ENCODE data around the gene PC.

Gene PC

GRCh38 chr11:66879583-66879982 is 78.6 kb downstream of the PC start:
- no peaks in the 10 kb centered on the region for H3K36me3 ChIP-seq (ENCODE audit: insufficient read depth, insufficient read length, low read length)
- H3K27me3 ChIP-seq (ENCODE audit: insufficient read depth, insufficient read length), result no peaks in the 10 kb centered on the region
- peaks cover 60% of the 10 kb centered on the region for H3K4me1 ChIP-seq (ENCODE audit: insufficient read depth, insufficient read length)
- TF ChIP-seq ZNF274 (IDR thresholded peaks at IDR 0.05; ENCODE audit: low read depth, low read length), result no peak
- TF ChIP-seq YY1 (IDR thresholded peaks at IDR 0.05; ENCODE audit: insufficient read depth, insufficient read length), result no peak
- no peak for DNase-seq (ENCODE audit: low read depth, low spot score)
- H3K9ac ChIP-seq (ENCODE audit: insufficient read length, low read depth), result peak overlapping the region; percentile 33
- H3K9me3 ChIP-seq (ENCODE audit: insufficient read depth, low read length), result no peaks in the 10 kb centered on the region
- H3K4me3 ChIP-seq (ENCODE audit: insufficient read length, low read depth), result no peak overlapping the region

- DNase-seq (ENCODE audit: low read depth, low spot score), result no peak
- H3K4me1 ChIP-seq (ENCODE audit: insufficient read depth, insufficient read length), result peaks cover 60% of the 10 kb centered on the region
- H3K9ac ChIP-seq (ENCODE audit: insufficient read length, low read depth), result peak overlapping the region; percentile 33
- no peaks in the 10 kb centered on the region for H3K9me3 ChIP-seq (ENCODE audit: insufficient read depth, low read length)
- no peaks in the 10 kb centered on the region for H3K36me3 ChIP-seq (ENCODE audit: insufficient read depth, insufficient read length, low read length)
- no peaks in the 10 kb centered on the region for H3K27me3 ChIP-seq (ENCODE audit: insufficient read depth, insufficient read length)
- H3K4me3 ChIP-seq (ENCODE audit: insufficient read length, low read depth), result no peak overlapping the region
- TF ChIP-seq ZNF274 (IDR thresholded peaks at IDR 0.05; ENCODE audit: low read depth, low read length) (no peak), YY1 (IDR thresholded peaks at IDR 0.05; ENCODE audit: insufficient read depth, insufficient read length) (no peak), SUZ12 (IDR thresholded peaks at IDR 0.05; ENCODE audit: extremely low read depth, insufficient read depth, insufficient read length) (no peak)
Measured at GRCh38 chr11:66879000-66879399, 79.2 kb downstream of the PC start.

DNA sequence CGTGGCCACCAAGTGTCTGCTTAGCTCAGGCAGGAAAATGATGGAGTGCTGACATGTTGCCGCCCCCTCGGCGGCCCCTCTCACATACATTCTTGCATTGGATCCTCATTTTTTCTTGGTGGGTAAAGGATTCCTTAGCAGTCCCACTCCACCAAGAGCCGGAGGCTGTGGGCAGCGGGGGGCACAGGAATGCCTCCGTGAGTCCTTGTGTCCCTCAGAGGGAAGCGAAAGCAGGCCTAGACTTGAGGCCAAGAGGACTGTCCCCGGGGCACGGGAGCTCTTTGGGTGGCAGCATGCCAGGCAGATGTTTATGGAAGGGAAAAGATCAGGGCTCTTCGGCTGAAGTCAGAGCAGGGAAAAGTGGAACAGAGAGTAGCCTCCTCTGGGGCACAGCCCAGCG is 79.7 kb downstream of the PC start:
- Histone ChIP-seq H3K9ac (ENCODE audit: insufficient read length, low read depth) (no peak overlapping the region), H3K27me3 (ENCODE audit: insufficient read depth, insufficient read length) (no peaks in the 10 kb centered on the region), H3K4me3 (ENCODE audit: insufficient read length, low read depth) (no peak overlapping the region), H3K9me3 (ENCODE audit: insufficient read depth, low read length) (no peaks in the 10 kb centered on the region), H3K36me3 (ENCODE audit: insufficient read depth, insufficient read length, low read length) (no peaks in the 10 kb centered on the region), H3K4me1 (ENCODE audit: insufficient read depth, insufficient read length) (peaks cover 57% of the 10 kb centered on the region)
- no peak for DNase-seq (ENCODE audit: low read depth, low spot score)
- TF ChIP-seq SUZ12 (IDR thresholded peaks at IDR 0.05; ENCODE audit: extremely low read depth, insufficient read depth, insufficient read length), result no peak
- no peak for TF ChIP-seq YY1 (IDR thresholded peaks at IDR 0.05; ENCODE audit: insufficient read depth, insufficient read length)
- no peak for TF ChIP-seq ZNF274 (IDR thresholded peaks at IDR 0.05; ENCODE audit: low read depth, low read length)

GRCh38 chr11:66877588-66878385 is 80.4 kb downstream of the PC start:
- no peaks in the 10 kb centered on the region for H3K9me3 ChIP-seq (ENCODE audit: insufficient read depth, low read length)
- DNase-seq (ENCODE audit: low read depth, low spot score), result no peak
- no peak overlapping the region for H3K9ac ChIP-seq (ENCODE audit: insufficient read length, low read depth)
- H3K4me1 ChIP-seq (ENCODE audit: insufficient read depth, insufficient read length), result peaks cover 51% of the 10 kb centered on the region
- no peaks in the 10 kb centered on the region for H3K27me3 ChIP-seq (ENCODE audit: insufficient read depth, insufficient read length)
- no peak overlapping the region for H3K4me3 ChIP-seq (ENCODE audit: insufficient read length, low read depth)
- no peaks in the 10 kb centered on the region for H3K36me3 ChIP-seq (ENCODE audit: insufficient read depth, insufficient read length, low read length)
- no peak for TF ChIP-seq ZNF274 (IDR thresholded peaks at IDR 0.05; ENCODE audit: low read depth, low read length)

- DNase-seq (ENCODE audit: low read depth, low spot score), result no peak
- peaks cover 31% of the 10 kb centered on the region for H3K4me1 ChIP-seq (ENCODE audit: insufficient read depth, insufficient read length)
- no peak overlapping the region for H3K9ac ChIP-seq (ENCODE audit: insufficient read length, low read depth)
- H3K4me3 ChIP-seq (ENCODE audit: insufficient read length, low read depth), result no peak overlapping the region
- TF ChIP-seq ZNF274 (IDR thresholded peaks at IDR 0.05; ENCODE audit: low read depth, low read length) (no peak), SUZ12 (IDR thresholded peaks at IDR 0.05; ENCODE audit: extremely low read depth, insufficient read depth, insufficient read length) (no peak), YY1 (IDR thresholded peaks at IDR 0.05; ENCODE audit: insufficient read depth, insufficient read length) (no peak)
- no peaks in the 10 kb centered on the region for H3K27me3 ChIP-seq (ENCODE audit: insufficient read depth, insufficient read length)
- H3K9me3 ChIP-seq (ENCODE audit: insufficient read depth, low read length), result no peaks in the 10 kb centered on the region
- peaks cover 16% of the 10 kb centered on the region for H3K36me3 ChIP-seq (ENCODE audit: insufficient read depth, insufficient read length, low read length)
Measured at GRCh38 chr11:66875378-66875777, 82.8 kb downstream of the PC start.

- no peaks in the 10 kb centered on the region for H3K27me3 ChIP-seq (ENCODE audit: insufficient read depth, insufficient read length)
- no peak overlapping the region for H3K9ac ChIP-seq (ENCODE audit: insufficient read length, low read depth)
- DNase-seq (ENCODE audit: low read depth, low spot score), result no peak
- TF ChIP-seq YY1 (IDR thresholded peaks at IDR 0.05; ENCODE audit: insufficient read depth, insufficient read length) (no peak), SUZ12 (IDR thresholded peaks at IDR 0.05; ENCODE audit: extremely low read depth, insufficient read depth, insufficient read length) (no peak), ZNF274 (IDR thresholded peaks at IDR 0.05; ENCODE audit: low read depth, low read length) (no peak)
- peaks cover 21% of the 10 kb centered on the region for H3K4me1 ChIP-seq (ENCODE audit: insufficient read depth, insufficient read length)
- peaks cover 22% of the 10 kb centered on the region for H3K36me3 ChIP-seq (ENCODE audit: insufficient read depth, insufficient read length, low read length)
- H3K9me3 ChIP-seq (ENCODE audit: insufficient read depth, low read length), result no peaks in the 10 kb centered on the region
- H3K4me3 ChIP-seq (ENCODE audit: insufficient read length, low read depth), result no peak overlapping the region
Measured at GRCh38 chr11:66874232-66874631, 84.0 kb downstream of the PC start.

GRCh38 chr11:66871521-66871901 is 86.7 kb downstream of the PC start:
- TF ChIP-seq SUZ12 (IDR thresholded peaks at IDR 0.05; ENCODE audit: extremely low read depth, insufficient read depth, insufficient read length), result no peak
- TF ChIP-seq ZNF274 (IDR thresholded peaks at IDR 0.05; ENCODE audit: low read depth, low read length), result no peak
- TF ChIP-seq YY1 (IDR thresholded peaks at IDR 0.05; ENCODE audit: insufficient read depth, insufficient read length), result no peak
- peaks cover 22% of the 10 kb centered on the region for H3K36me3 ChIP-seq (ENCODE audit: insufficient read depth, insufficient read length, low read length)
- DNase-seq (ENCODE audit: low read depth, low spot score), result no peak
- no peak overlapping the region for H3K9ac ChIP-seq (ENCODE audit: insufficient read length, low read depth)
- H3K4me1 ChIP-seq (ENCODE audit: insufficient read depth, insufficient read length), result peaks cover 15% of the 10 kb centered on the region
- no peaks in the 10 kb centered on the region for H3K9me3 ChIP-seq (ENCODE audit: insufficient read depth, low read length)
- H3K27me3 ChIP-seq (ENCODE audit: insufficient read depth, insufficient read length), result no peaks in the 10 kb centered on the region
- no peak overlapping the region for H3K4me3 ChIP-seq (ENCODE audit: insufficient read length, low read depth)
